Activated CD4-positive, alpha-beta T cell treated with anti-CD3 and anti-CD28 coated beads, Interleukin-2, amount 50 U/mL, for 48 hours (primary cell): ENCODE data around the gene VPS41.

Experiments used
- DNase-seq, 2 experiments: peaks; one replicate each; pipeline ENCODE4 v3.0.0-alpha.2; 2020

The VPS41 gene

GRCh38 chr7:38905056-38905759, 3.8 kb downstream of the VPS41 start:
- no peak for DNase-seq

GRCh38 chr7:38903057-38903456, 5.9 kb downstream of the VPS41 start:
- no peak for DNase-seq

GRCh38 chr7:38902449-38902848, 6.5 kb downstream of the VPS41 start:
- DNase-seq, result no peak

- DNase-seq, result no peak
Measured at GRCh38 chr7:38893061-38893460, 15.9 kb downstream of the VPS41 start.

- DNase-seq, result no peak
Measured at GRCh38 chr7:38890597-38890996, 18.4 kb downstream of the VPS41 start.

GRCh38 chr7:38889872-38890432, 19.0 kb downstream of the VPS41 start:
- DNase-seq, result no peak

- DNase-seq, result no peak
Measured at GRCh38 chr7:38889079-38889478, 19.9 kb downstream of the VPS41 start.

GRCh38 chr7:38886265-38886664, 22.7 kb downstream of the VPS41 start:
- no peak for DNase-seq

GRCh38 chr7:38883706-38884105, 25.3 kb downstream of the VPS41 start:
- no peak for DNase-seq

- DNase-seq, result no peak
Measured at GRCh38 chr7:38881947-38882684, 26.9 kb downstream of the VPS41 start.

- no peak for DNase-seq
Measured at GRCh38 chr7:38881015-38881414, 28.0 kb downstream of the VPS41 start.

- DNase-seq, result no peak
Measured at GRCh38 chr7:38880454-38880853, 28.5 kb downstream of the VPS41 start.

GRCh38 chr7:38880035-38880434, 29.0 kb downstream of the VPS41 start:
- no peak for DNase-seq

GRCh38 chr7:38878694-38879457, 30.1 kb downstream of the VPS41 start:
- DNase-seq, result no peak

- DNase-seq, result no peak
Measured at GRCh38 chr7:38873433-38873832, 35.6 kb downstream of the VPS41 start.

GRCh38 chr7:38872202-38872601, 36.8 kb downstream of the VPS41 start:
- DNase-seq, result no peak

GRCh38 chr7:38870147-38870546, 38.8 kb downstream of the VPS41 start:
- DNase-seq, result no peak

- DNase-seq, result no peak
Measured at GRCh38 chr7:38863601-38864291, 45.2 kb downstream of the VPS41 start.

GRCh38 chr7:38862666-38863065, 46.3 kb downstream of the VPS41 start:
- DNase-seq, result no peak

GRCh38 chr7:38858259-38858884, 50.6 kb downstream of the VPS41 start:
- DNase-seq, result no peak

GRCh38 chr7:38855867-38856266, 53.1 kb downstream of the VPS41 start:
- no peak for DNase-seq

GRCh38 chr7:38855386-38855785, 53.6 kb downstream of the VPS41 start:
- DNase-seq, result no peak
